Endothelial cell of umbilical vein (primary cell): ENCODE results near the gene SIN3A. TPM values are rescaled to one million over a fixed set of nuclear protein-coding genes. Genes with fewer than 3 reads are reported as not detected.
A peak's percentile ranks its signal among the peaks of the same experiment; 100 is the strongest.

Experiments used
- BruUV-seq: library from RNA; stranded (reverse); fragments of 400-500 nt; replicated peaks from 2 replicates; lab custom pipeline; 2021; lab: Mats Ljungman, UMichigan
- CTCF ChIA-PET: fragments of 300-600, 350-600 bp; sonication (Branson Sonifier 250); formaldehyde crosslinking; loops from one replicate; lab custom pipeline; 2021; ENCODE audit warnings: antibody characterized with exemption, inconsistent platforms; lab: Charles Lee
- POLR2A ChIA-PET: fragments of 300-600, 350-600 bp; sonication (Branson Sonifier 250); formaldehyde crosslinking; loops from one replicate; lab custom pipeline; 2021; ENCODE audit warnings: antibody characterized with exemption, inconsistent platforms; lab: Charles Lee
- DNase-seq: peaks from one replicate; pipeline ENCODE4 v3.0.0-alpha.2; 2011; ENCODE audit warnings: low read depth, low spot score
- FAIRE-seq: peaks from 2 replicates; lab custom pipeline; 2011; peaks lifted over from hg19 to GRCh38; lab: Jason Lieb, UNC
- H2AFZ ChIP-seq: 2 replicates; pipeline ENCODE4 v1.6.0; 2012; ENCODE audit warnings: low read depth, low read length, control low read depth, inconsistent platforms
- H3K27ac ChIP-seq: 2 replicates; pipeline ENCODE4 v1.5.1; 2011; ENCODE audit warnings: low read depth, mild to moderate bottlenecking, control low read depth, low read length, moderate library complexity; ENCODE audit not compliant: insufficient read depth
- H3K27me3 ChIP-seq, 2 experiments: 2 replicates each; pipeline versions ENCODE4 v1.6.0 to v1.6.1; 2011; ENCODE audit warnings: low read length in 2 of 2, mixed read lengths in 1 of 2; ENCODE audit not compliant: control insufficient read depth in 2 of 2, insufficient read depth in 2 of 2
- H3K36me3 ChIP-seq, 2 experiments: 2 replicates in 1 of 2; 3 replicates in 1 of 2; pipeline ENCODE4 v1.5.1; 2011; ENCODE audit warnings: low read length in 2 of 2, mild to moderate bottlenecking in 1 of 2, moderate library complexity in 1 of 2; ENCODE audit not compliant: control insufficient read depth in 2 of 2, insufficient read depth in 2 of 2; ENCODE audit errors: extremely low read depth in 1 of 2
- H3K4me1 ChIP-seq: 3 replicates; pipeline ENCODE4 v1.5.1; 2011; ENCODE audit warnings: mild to moderate bottlenecking, low read length; ENCODE audit not compliant: control insufficient read depth, insufficient read depth; ENCODE audit errors: extremely low read depth
- H3K4me2 ChIP-seq: 2 replicates; pipeline ENCODE4 v1.6.1; 2011; ENCODE audit warnings: low read length, control low read depth, mixed read lengths; ENCODE audit not compliant: insufficient read depth
- H3K4me3 ChIP-seq, 3 experiments: fragments of 200-600 bp in 1 of 3; sonication (generic), shearing (Covaris generic) in 1 of 3; replicated peaks in 1 of 3; 2 replicates each; pipeline ENCODE4 v1.5.1; 2011 to 2016; ENCODE audit warnings: control low read depth in 3 of 3, low read length in 3 of 3, mild to moderate bottlenecking in 2 of 3, inconsistent platforms in 1 of 3, low read depth in 1 of 3, moderate library complexity in 1 of 3; ENCODE audit not compliant: insufficient read depth in 1 of 3
- H3K79me2 ChIP-seq: 2 replicates; pipeline ENCODE4 v1.6.0; 2012; ENCODE audit warnings: low read length, inconsistent platforms; ENCODE audit not compliant: control insufficient read depth, insufficient read depth
- H3K9ac ChIP-seq: replicated peaks from 2 replicates; pipeline ENCODE3; 2011; ENCODE audit warnings: low read length, control low read depth; ENCODE audit not compliant: insufficient read depth; ENCODE audit errors: extremely low read depth
- H3K9me1 ChIP-seq: replicated peaks from 3 replicates; pipeline ENCODE4 v1.6.0; 2011; ENCODE audit warnings: mild to moderate bottlenecking, low read length; ENCODE audit not compliant: control insufficient read depth, insufficient read depth; ENCODE audit errors: extremely low read depth
- H3K9me3 ChIP-seq: replicated peaks from 2 replicates; pipeline ENCODE4 v1.5.1; 2012; ENCODE audit warnings: low read length, inconsistent platforms; ENCODE audit not compliant: control insufficient read depth, insufficient read depth
- H4K20me1 ChIP-seq: replicated peaks from 2 replicates; pipeline ENCODE3; 2011; ENCODE audit warnings: mild to moderate bottlenecking, low read length; ENCODE audit not compliant: control insufficient read depth, insufficient read depth; ENCODE audit errors: extremely low read depth
- CTCF ChIP-seq, 2 donors: IDR thresholded peaks; 1 replicate in 1 of 2; 2 replicates in 1 of 2; pipeline ENCODE4 v1.5.1; 2011; ENCODE audit warnings: low read length in 2 of 2, mild to moderate bottlenecking in 2 of 2, moderate library complexity in 2 of 2, control low read depth in 1 of 2, inconsistent platforms in 1 of 2, low read depth in 1 of 2; ENCODE audit not compliant: insufficient read depth in 1 of 2; ENCODE audit errors: extremely low read depth in 1 of 2
- EZH2 ChIP-seq: IDR thresholded peaks from 2 replicates; pipeline ENCODE4 v1.6.1; 2012; ENCODE audit warnings: borderline replicate concordance, low read depth, mild to moderate bottlenecking, moderate library complexity, low read length, inconsistent platforms; ENCODE audit not compliant: severe bottlenecking
- FOS ChIP-seq: IDR thresholded peaks from 2 replicates; pipeline ENCODE4 v1.6.1; 2011; ENCODE audit warnings: mild to moderate bottlenecking, low read length, moderate library complexity, borderline replicate concordance; ENCODE audit not compliant: insufficient read depth
- GATA2 ChIP-seq: IDR thresholded peaks from 2 replicates; pipeline ENCODE4 v1.7.0; 2011; ENCODE audit warnings: low read depth, mild to moderate bottlenecking, moderate library complexity, mixed read lengths, low read length; ENCODE audit not compliant: insufficient read length, insufficient read depth
- JUN ChIP-seq: IDR thresholded peaks from 2 replicates; pipeline ENCODE4 v1.6.1; 2011; ENCODE audit warnings: borderline replicate concordance, low read depth; ENCODE audit not compliant: insufficient read length, insufficient read depth
- MYC ChIP-seq: IDR thresholded peaks from one replicate; pipeline ENCODE4 v1.6.1; 2011; ENCODE audit warnings: mild to moderate bottlenecking, low read depth, low read length
- POLR2A ChIP-seq: IDR thresholded peaks from 2 replicates; pipeline ENCODE4 v1.6.1; 2012; ENCODE audit warnings: low read depth, mild to moderate bottlenecking, control low read depth, low read length
- POLR2AphosphoS5 ChIP-seq: IDR thresholded peaks from 2 replicates; pipeline ENCODE4 v1.6.1; 2012; ENCODE audit warnings: low read depth, mild to moderate bottlenecking, control low read depth, low read length, moderate library complexity; ENCODE audit not compliant: insufficient read depth
- dilution Hi-C: fragments of 300-500 bp; cut with MboI; formaldehyde crosslinking; loops from one replicate; pipeline ENCODE4 v1.15.0; 2019; ENCODE audit warnings: low sequenced_read_pairs; ENCODE audit not compliant: extremely low pct_ligation_motif_present
- intact Hi-C: fragments of 100-400 bp; cut with micrococcal nuclease; formaldehyde crosslinking; loops from one replicate; pipeline ENCODE4 v1.10.0; 2022
- polyA plus RNA-seq, 4 experiments: library from polyadenylated mRNA; depleted of rRNA in 3 of 4; stranded (reverse) in 3 of 4; unstranded in 1 of 4; fragments of >200 nt; gene quantifications; 2 replicates each; pipeline versions ENCODE4 v1.2.1 to v1.2.3, GENCODE V29; 2011 to 2012; ENCODE audit warnings: missing spikeins in 1 of 4
- total RNA-seq: library from RNA; stranded (reverse); gene quantifications from 2 replicates; pipeline ENCODE4 v1.2.3, GENCODE V29; 2021
- TF ChIP-seq, protein P1 (sequence below): IDR thresholded peaks from 2 replicates; pipeline ENCODE4 v1.6.1; 2011; ENCODE audit not compliant: insufficient read depth, insufficient read length

SIN3A gene
- total and polyA plus RNA-seq, 2 donors (not counting 3 experiments of a cell fraction or from before 2014, with no cell fraction given): 30.6 to 44.5 TPM

DNA sequence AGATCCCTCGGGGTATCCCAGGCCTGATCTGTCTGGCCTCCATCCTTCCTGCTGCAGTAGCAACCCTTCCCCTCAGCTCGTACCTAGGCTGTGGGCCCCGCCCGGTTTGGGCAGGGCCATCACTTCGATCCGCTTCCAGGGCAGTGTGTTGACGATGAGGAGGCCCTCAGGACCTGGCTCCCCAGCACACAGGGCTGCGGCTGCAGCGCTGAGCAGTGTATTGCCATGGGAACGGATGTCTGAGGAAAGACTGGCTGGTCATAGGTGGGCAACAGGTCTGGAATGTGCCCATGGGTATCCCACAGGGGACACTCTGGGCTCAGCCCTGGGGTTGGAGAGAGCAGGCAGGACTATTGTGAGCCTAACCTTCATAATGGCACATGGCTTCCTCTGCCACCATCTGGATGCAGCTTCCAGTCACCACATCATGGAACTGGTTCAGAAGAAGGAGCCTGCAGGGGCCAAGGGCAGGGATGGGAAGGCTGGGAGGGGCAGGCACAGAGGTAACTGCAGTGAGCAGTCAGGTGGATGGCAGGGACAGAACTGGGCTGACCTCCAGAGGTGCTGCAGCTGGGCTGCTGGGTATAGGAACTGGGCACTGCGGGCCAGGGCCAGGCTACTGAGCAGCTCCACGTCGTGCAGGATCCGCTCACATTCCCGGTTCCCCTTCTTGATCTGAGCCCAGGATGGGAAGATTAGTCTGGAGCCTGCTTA lies 91.8 kb downstream of the SIN3A start:
- peaks cover 4 to 57% of the 10 kb centered on the region in 2 experiments for H3K36me3 ChIP-seq

More for the DNA sequence above, 91.8 kb downstream of the SIN3A start:
- no peaks in the 10 kb centered on the region for H3K27me3 ChIP-seq
- no peak for FAIRE-seq
- BruUV-seq: TSS peak; percentile 3
- no peaks in the 10 kb centered on the region for H4K20me1 ChIP-seq
- POLR2A ChIA-PET: no interaction called here
- no peak overlapping the region for H3K27ac ChIP-seq
- CTCF ChIA-PET: interaction anchor here (0.6 to 2.3 kb wide), 2 partner anchors 9 to 1680 kb away, joined by 3 to 9 read pairs; partner anchors contain the start of gene MAN2C1
- no peak overlapping the region for H3K4me2 ChIP-seq
- no peak for DNase-seq
- H3K4me1 ChIP-seq: no peaks in the 10 kb centered on the region
- no peaks in the 10 kb centered on the region for H3K9me1 ChIP-seq
- H3K9me3 ChIP-seq: no peaks in the 10 kb centered on the region
- H3K79me2 ChIP-seq: no peaks in the 10 kb centered on the region
- no peak overlapping the region for H3K4me3 ChIP-seq
- intact Hi-C loops: loop anchor here (10.0 kb wide), 1 partner anchor 445 kb away; no protein-coding TSS in a partner anchor
- no peak overlapping the region for H3K9ac ChIP-seq
- TF ChIP-seq JUN (no peak), MYC (no peak), FOS (no peak), POLR2AphosphoS5 (no peak), POLR2A (no peak), CTCF (IDR thresholded peaks at IDR 0.05; ENCODE audit: extremely low read depth in 1 of 2, insufficient read depth in 1 of 2, low read depth in 1 of 2, low read length in 2 of 2) (no peak), GATA2 (no peak), EZH2 (no peak)
- TF ChIP-seq, protein P1, sequence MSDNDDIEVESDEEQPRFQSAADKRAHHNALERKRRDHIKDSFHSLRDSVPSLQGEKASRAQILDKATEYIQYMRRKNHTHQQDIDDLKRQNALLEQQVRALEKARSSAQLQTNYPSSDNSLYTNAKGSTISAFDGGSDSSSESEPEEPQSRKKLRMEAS: no peak
- dilution Hi-C loops: no loop called here
- no peak overlapping the region for H2AFZ ChIP-seq
